IMR-90 (cell line): ENCODE measurements around the gene NRDC. TPM values are rescaled to one million over a fixed set of nuclear protein-coding genes. Genes with fewer than 3 reads are reported as not detected.

Source experiments
- ATAC-seq: fragments of 200-7000 bp; cut with Tn5 transposase; 2 replicates; pipeline ENCODE4 v1.9.1; 2020; ENCODE audit warnings: low read depth, mild to moderate bottlenecking, moderate library complexity
- BruUV-seq: library from RNA; stranded (reverse); fragments of 400-500 nt; replicated peaks from 2 replicates; lab custom pipeline; 2021; lab: Mats Ljungman, UMichigan
- CTCF ChIA-PET: fragments of 300-600 bp; formaldehyde crosslinking; extraction: SDS; loops from one replicate; lab custom pipeline; 2021; ENCODE audit warnings: antibody characterized with exemption; lab: Yijun Ruan, JAX
- POLR2A ChIA-PET: fragments of 300-600 bp; sonication (Branson Sonifier 250); formaldehyde crosslinking; loops from one replicate; lab custom pipeline; 2022; ENCODE audit warnings: antibody characterized with exemption; ENCODE audit not compliant: unreplicated experiment; lab: Charles Lee
- DNase-seq: peaks from one replicate; pipeline ENCODE4 v3.0.0; 2013
- H2AFZ ChIP-seq: replicated peaks from 2 replicates; pipeline ENCODE3; 2013; ENCODE audit warnings: low read length, mild to moderate bottlenecking; ENCODE audit not compliant: poor library complexity
- H2AK5ac ChIP-seq: 2 replicates; pipeline ENCODE4 v1.6.1; 2013; ENCODE audit warnings: low read depth, low read length, inconsistent platforms
- H2AK9ac ChIP-seq: replicated peaks from 2 replicates; pipeline ENCODE3; 2013; ENCODE audit warnings: mild to moderate bottlenecking, low read depth, low read length, moderate library complexity; ENCODE audit not compliant: poor library complexity
- H2BK120ac ChIP-seq: 2 replicates; pipeline ENCODE4 v1.6.1; 2013; ENCODE audit warnings: low read depth, low read length, inconsistent platforms
- H2BK15ac ChIP-seq: 3 replicates; pipeline ENCODE4 v1.6.1; 2013; ENCODE audit warnings: low read depth, low read length, inconsistent platforms
- H2BK20ac ChIP-seq: 2 replicates; pipeline ENCODE4 v1.6.1; 2013; ENCODE audit warnings: low read depth, mild to moderate bottlenecking, inconsistent platforms, low read length, moderate library complexity
- H2BK5ac ChIP-seq: 2 replicates; pipeline ENCODE4 v1.6.1; 2013; ENCODE audit warnings: mild to moderate bottlenecking, low read depth, low read length, inconsistent platforms; ENCODE audit not compliant: poor library complexity, severe bottlenecking
- H3K14ac ChIP-seq: replicated peaks from 2 replicates; pipeline ENCODE4 v1.6.1; 2013; ENCODE audit warnings: low read depth, low read length, inconsistent platforms
- H3K18ac ChIP-seq: 2 replicates; pipeline ENCODE4 v1.6.1; 2013; ENCODE audit warnings: low read depth, low read length, control low read depth
- H3K23ac ChIP-seq: 2 replicates; pipeline ENCODE4 v1.6.1; 2013; ENCODE audit warnings: low read depth, low read length, inconsistent platforms
- H3K27ac ChIP-seq: 2 replicates; pipeline ENCODE4 v1.5.1; 2013; ENCODE audit warnings: mild to moderate bottlenecking, control low read depth, low read length; ENCODE audit not compliant: insufficient read depth
- H3K27me3 ChIP-seq: 2 replicates; pipeline ENCODE4 v1.6.1; 2013; ENCODE audit warnings: low read length; ENCODE audit not compliant: control insufficient read depth, insufficient read depth
- H3K36me3 ChIP-seq: 2 replicates; pipeline ENCODE4 v1.6.1; 2013; ENCODE audit warnings: low read length, mixed read lengths; ENCODE audit not compliant: control insufficient read depth, insufficient read depth
- H3K4ac ChIP-seq: 2 replicates; pipeline ENCODE4 v1.6.1; 2013; ENCODE audit warnings: low read depth, low read length, inconsistent platforms
- H3K4me1 ChIP-seq: 2 replicates; pipeline ENCODE4 v1.6.1; 2013; ENCODE audit warnings: low read length, mixed read lengths; ENCODE audit not compliant: control insufficient read depth, insufficient read depth
- H3K4me2 ChIP-seq: 2 replicates; pipeline ENCODE4 v1.6.1; 2013; ENCODE audit warnings: low read depth, mild to moderate bottlenecking, control low read depth, low read length, moderate library complexity
- H3K4me3 ChIP-seq: 2 replicates; pipeline ENCODE4 v1.5.1; 2013; ENCODE audit warnings: low read depth, mild to moderate bottlenecking, control low read depth, low read length, moderate library complexity; ENCODE audit not compliant: insufficient read depth
- H3K56ac ChIP-seq: 2 replicates; pipeline ENCODE4 v1.6.1; 2013; ENCODE audit warnings: low read length, inconsistent platforms; ENCODE audit not compliant: insufficient read depth; ENCODE audit errors: extremely low read depth
- H3K79me1 ChIP-seq, 2 experiments: 2 replicates each; pipeline ENCODE4 v1.6.1; 2013; ENCODE audit warnings: low read length in 2 of 2, inconsistent platforms in 1 of 2, low read depth in 1 of 2
- H3K9ac ChIP-seq: 2 replicates; pipeline ENCODE4 v1.6.1; 2013; ENCODE audit warnings: low read depth, low read length, control low read depth
- H3K9me1 ChIP-seq: 2 replicates; pipeline ENCODE4 v1.6.1; 2013; ENCODE audit warnings: low read length, inconsistent platforms; ENCODE audit not compliant: insufficient read depth
- H3K9me3 ChIP-seq: 2 replicates; pipeline ENCODE4 v1.6.1; 2013; ENCODE audit warnings: low read length; ENCODE audit not compliant: control insufficient read depth, insufficient read depth
- H4K20me1 ChIP-seq: 2 replicates; pipeline ENCODE4 v1.6.1; 2013; ENCODE audit warnings: low read length, inconsistent platforms; ENCODE audit not compliant: insufficient read depth
- H4K5ac ChIP-seq: 2 replicates; pipeline ENCODE4 v1.6.1; 2013; ENCODE audit warnings: mild to moderate bottlenecking, low read depth, low read length, control low read depth
- H4K8ac ChIP-seq, 2 experiments: 2 replicates each; pipeline ENCODE4 v1.6.1; 2013; ENCODE audit warnings: low read depth in 2 of 2, low read length in 2 of 2, control low read depth in 1 of 2, inconsistent platforms in 1 of 2
- H4K91ac ChIP-seq: 2 replicates; pipeline ENCODE4 v1.6.1; 2013; ENCODE audit warnings: low read depth, low read length, inconsistent platforms; ENCODE audit not compliant: insufficient read depth
- BHLHE40 ChIP-seq: fragments of 150-350 bp; IDR thresholded peaks from 2 replicates; pipeline ENCODE4 v1.6.1; 2016; ENCODE audit warnings: mild to moderate bottlenecking, low read depth, low read length
- CEBPB ChIP-seq: IDR thresholded peaks from 2 replicates; pipeline ENCODE4 v1.6.1; 2012; ENCODE audit warnings: low read depth, low read length, improper control_type of control experiment
- CHD1 ChIP-seq: IDR thresholded peaks from 2 replicates; pipeline ENCODE4 v1.6.1; 2012; ENCODE audit warnings: low read depth, low read length, improper control_type of control experiment
- FOS ChIP-seq: fragments of 150-350 bp; IDR thresholded peaks from 2 replicates; pipeline ENCODE4 v1.6.1; 2016; ENCODE audit warnings: low read depth, low read length
- MAFK ChIP-seq: IDR thresholded peaks from 2 replicates; pipeline ENCODE4 v1.6.1; 2012; ENCODE audit warnings: low read depth, low read length, improper control_type of control experiment
- MAZ ChIP-seq: IDR thresholded peaks from 2 replicates; pipeline ENCODE4 v1.6.1; 2012; ENCODE audit warnings: low read depth, mild to moderate bottlenecking, low read length, improper control_type of control experiment, moderate library complexity, borderline replicate concordance
- MXI1 ChIP-seq: IDR thresholded peaks from 2 replicates; pipeline ENCODE4 v1.6.1; 2012; ENCODE audit warnings: low read depth, mild to moderate bottlenecking, low read length, moderate library complexity, borderline replicate concordance
- NFE2L2 ChIP-seq: fragments of 150-350 bp; IDR thresholded peaks from 2 replicates; pipeline ENCODE4 v1.6.1; 2016; ENCODE audit warnings: low read depth, mild to moderate bottlenecking, low read length
- POLR2A ChIP-seq: IDR thresholded peaks from 2 replicates; pipeline ENCODE4 v1.6.1; 2012; ENCODE audit warnings: mild to moderate bottlenecking, low read depth, low read length
- RAD21 ChIP-seq: IDR thresholded peaks from 2 replicates; pipeline ENCODE4 v1.6.1; 2012; ENCODE audit warnings: low read length, improper control_type of control experiment
- RCOR1 ChIP-seq: IDR thresholded peaks from 2 replicates; pipeline ENCODE4 v1.6.1; 2012; ENCODE audit warnings: mild to moderate bottlenecking, low read length, improper control_type of control experiment; ENCODE audit not compliant: insufficient replicate concordance
- RFX5 ChIP-seq: IDR thresholded peaks from 2 replicates; pipeline ENCODE4 v1.8.0; 2012; ENCODE audit warnings: low read depth, mild to moderate bottlenecking, low read length, moderate library complexity
- SMC3 ChIP-seq: fragments of 150-350 bp; IDR thresholded peaks from 2 replicates; pipeline ENCODE4 v1.6.1; 2016; ENCODE audit warnings: low read depth, mild to moderate bottlenecking, antibody characterized with exemption, low read length, moderate library complexity
- WGBS, 2 experiments: methylation state at CpG; one replicate each; pipeline versions ENCODE4 v1.1.5 to v1.1.7; 2013; ENCODE audit warnings: missing lambda C conversion rate in 2 of 2; ENCODE audit not compliant: insufficient read length in 1 of 2; ENCODE audit errors: extremely low coverage in 2 of 2; 5-methylcytosine and 5-hydroxymethylcytosine counted together
- dilution Hi-C: fragments of 300-500 bp; cut with HindIII; formaldehyde crosslinking; loops from one replicate; pipeline ENCODE4 v1.14.3; 2018; ENCODE audit warnings: low sequenced_read_pairs; ENCODE audit not compliant: unreplicated experiment
- in situ Hi-C: fragments of 300-500 bp; cut with MboI; formaldehyde crosslinking; loops from 3 replicates; pipeline ENCODE4 v1.14.3; 2019; ENCODE audit warnings: low sequenced_read_pairs, inconsistent platforms, mixed read lengths
- intact Hi-C: fragments of 100-400 bp; cut with micrococcal nuclease; formaldehyde crosslinking; loops from 2 replicates; pipeline ENCODE4 v1.10.0; 2022
- polyA plus RNA-seq, 3 experiments: library from polyadenylated mRNA; depleted of rRNA; stranded (reverse); fragments of >200 nt; gene quantifications; 2 replicates each; pipeline ENCODE4 v1.2.3, GENCODE V29; 2012; ENCODE audit warnings: low replicate concordance in 1 of 3
- total RNA-seq: library from RNA; depleted of rRNA; stranded (reverse); fragments of >200 nt; gene quantifications from 2 replicates; pipeline ENCODE4 v1.2.3, GENCODE V29; 2012
- TF ChIP-seq, protein P1 (sequence below): fragments of 150-350 bp; IDR thresholded peaks from 2 replicates; pipeline ENCODE4 v1.6.1; 2017; ENCODE audit warnings: mild to moderate bottlenecking, antibody characterized with exemption, low read length, low read depth
- TF ChIP-seq, protein P2 (sequence below): conservative IDR thresholded peaks from 2 replicates; pipeline ENCODE4 v1.5.1; 2012; ENCODE audit warnings: mild to moderate bottlenecking, low read depth, low read length, improper control_type of control experiment
- TF ChIP-seq, protein P3 (sequence below): fragments of 150-350 bp; IDR thresholded peaks from 2 replicates; pipeline ENCODE4 v1.6.1; 2016; ENCODE audit warnings: low read depth, mild to moderate bottlenecking, low read length, moderate library complexity, borderline replicate concordance

The NRDC gene
- total and polyA plus RNA-seq, 2 of the 4 experiments (the other 2 are of a cell fraction) = 75.8 to 84.7 TPM

DNA sequence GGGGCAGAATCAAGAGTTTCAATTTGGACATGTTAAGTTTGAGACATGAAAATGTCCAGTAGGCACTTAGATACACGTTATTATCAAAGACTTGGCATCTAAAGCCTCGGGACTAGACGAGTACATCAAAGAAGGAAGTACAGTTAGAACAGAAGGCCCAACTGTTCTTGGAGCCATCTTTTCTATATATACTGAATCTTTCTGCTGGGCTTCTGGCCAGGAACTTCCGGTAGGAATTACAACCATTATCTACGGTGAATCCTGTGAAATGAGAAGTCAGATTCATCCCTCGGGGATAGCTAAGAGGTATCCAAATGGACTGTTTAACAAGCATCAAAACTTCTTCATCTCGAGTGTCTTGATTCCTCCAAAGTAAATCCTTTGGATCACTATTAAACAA lies 34.4 kb upstream of the NRDC start:
- Histone ChIP-seq H2AFZ (no peak overlapping the region), H3K18ac (no peak overlapping the region), H2AK5ac (no peak overlapping the region), H3K4me2 (no peak overlapping the region), H3K9me3 (no peaks in the 10 kb centered on the region), H4K5ac (no peak overlapping the region; the same call in 1 of the 2 replicates), H3K36me3 (peaks cover 9% of the 10 kb centered on the region), H3K4ac (no peak overlapping the region), H4K8ac (no peak overlapping the region), H2AK9ac (no peak overlapping the region), H3K27ac (no peak overlapping the region), H3K23ac (no peak overlapping the region), H3K14ac (no peak overlapping the region), H2BK120ac (no peak overlapping the region), H3K9ac (no peak overlapping the region), H3K27me3 (no peaks in the 10 kb centered on the region), H3K9me1 (peaks cover 12% of the 10 kb centered on the region), H2BK20ac (no peak overlapping the region), H2BK15ac (no peak overlapping the region), H3K56ac (no peak overlapping the region), H3K4me1 (peaks cover 10% of the 10 kb centered on the region), H4K20me1 (no peaks in the 10 kb centered on the region), H3K79me1 (peaks cover 0 to 20% of the 10 kb centered on the region in 2 experiments; a peak in 2 of 4 replicates), H2BK5ac (no peak overlapping the region), H3K4me3 (no peak overlapping the region), H4K91ac (no peak overlapping the region)
- dilution Hi-C loops = no loop called here
- ChIA-PET CTCF (no interaction called here), POLR2A (no interaction called here)
- intact Hi-C loops = no loop called here
- 93% methylated on average over 3 of the region's 7 CpGs; no CpG with 5 or more reads in 1 of the 2 experiments for WGBS, 2 experiments
- BruUV-seq = no TSS peak
- no peak for DNase-seq
- in situ Hi-C loops = no loop called here
- no peak for ATAC-seq
- TF ChIP-seq RFX5 = no peak
- no peak for TF ChIP-seq CHD1
- TF ChIP-seq NFE2L2 = no peak
- TF ChIP-seq, protein P1, sequence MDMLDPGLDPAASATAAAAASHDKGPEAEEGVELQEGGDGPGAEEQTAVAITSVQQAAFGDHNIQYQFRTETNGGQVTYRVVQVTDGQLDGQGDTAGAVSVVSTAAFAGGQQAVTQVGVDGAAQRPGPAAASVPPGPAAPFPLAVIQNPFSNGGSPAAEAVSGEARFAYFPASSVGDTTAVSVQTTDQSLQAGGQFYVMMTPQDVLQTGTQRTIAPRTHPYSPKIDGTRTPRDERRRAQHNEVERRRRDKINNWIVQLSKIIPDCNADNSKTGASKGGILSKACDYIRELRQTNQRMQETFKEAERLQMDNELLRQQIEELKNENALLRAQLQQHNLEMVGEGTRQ = no peak
- TF ChIP-seq SMC3 = no peak
- TF ChIP-seq RCOR1 = no peak
- TF ChIP-seq, protein P2, sequence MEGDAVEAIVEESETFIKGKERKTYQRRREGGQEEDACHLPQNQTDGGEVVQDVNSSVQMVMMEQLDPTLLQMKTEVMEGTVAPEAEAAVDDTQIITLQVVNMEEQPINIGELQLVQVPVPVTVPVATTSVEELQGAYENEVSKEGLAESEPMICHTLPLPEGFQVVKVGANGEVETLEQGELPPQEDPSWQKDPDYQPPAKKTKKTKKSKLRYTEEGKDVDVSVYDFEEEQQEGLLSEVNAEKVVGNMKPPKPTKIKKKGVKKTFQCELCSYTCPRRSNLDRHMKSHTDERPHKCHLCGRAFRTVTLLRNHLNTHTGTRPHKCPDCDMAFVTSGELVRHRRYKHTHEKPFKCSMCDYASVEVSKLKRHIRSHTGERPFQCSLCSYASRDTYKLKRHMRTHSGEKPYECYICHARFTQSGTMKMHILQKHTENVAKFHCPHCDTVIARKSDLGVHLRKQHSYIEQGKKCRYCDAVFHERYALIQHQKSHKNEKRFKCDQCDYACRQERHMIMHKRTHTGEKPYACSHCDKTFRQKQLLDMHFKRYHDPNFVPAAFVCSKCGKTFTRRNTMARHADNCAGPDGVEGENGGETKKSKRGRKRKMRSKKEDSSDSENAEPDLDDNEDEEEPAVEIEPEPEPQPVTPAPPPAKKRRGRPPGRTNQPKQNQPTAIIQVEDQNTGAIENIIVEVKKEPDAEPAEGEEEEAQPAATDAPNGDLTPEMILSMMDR = no peak
- TF ChIP-seq POLR2A = no peak
- TF ChIP-seq MAFK = no peak
- TF ChIP-seq, protein P3, sequence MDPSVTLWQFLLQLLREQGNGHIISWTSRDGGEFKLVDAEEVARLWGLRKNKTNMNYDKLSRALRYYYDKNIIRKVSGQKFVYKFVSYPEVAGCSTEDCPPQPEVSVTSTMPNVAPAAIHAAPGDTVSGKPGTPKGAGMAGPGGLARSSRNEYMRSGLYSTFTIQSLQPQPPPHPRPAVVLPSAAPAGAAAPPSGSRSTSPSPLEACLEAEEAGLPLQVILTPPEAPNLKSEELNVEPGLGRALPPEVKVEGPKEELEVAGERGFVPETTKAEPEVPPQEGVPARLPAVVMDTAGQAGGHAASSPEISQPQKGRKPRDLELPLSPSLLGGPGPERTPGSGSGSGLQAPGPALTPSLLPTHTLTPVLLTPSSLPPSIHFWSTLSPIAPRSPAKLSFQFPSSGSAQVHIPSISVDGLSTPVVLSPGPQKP = no peak
- TF ChIP-seq RAD21 = no peak
- TF ChIP-seq BHLHE40 = no peak
- no peak for TF ChIP-seq MAZ
- no peak for TF ChIP-seq CEBPB
- TF ChIP-seq MXI1 = no peak
- TF ChIP-seq FOS = no peak
